Heart left ventricle (tissue), 16 donors: Measurements from ENCODE around the gene SREK1. TPM values are rescaled to one million over a fixed set of nuclear protein-coding genes. Genes with fewer than 3 reads are reported as not detected.
A peak's percentile ranks its signal among the peaks of the same experiment; 100 is the strongest.

Source experiments
- ATAC-seq, 4 donors: fragments of 200-7000 bp; cut with Tn5 transposase; one replicate each; pipeline ENCODE4 v1.9.1; 2020 to 2022; ENCODE audit warnings: moderate library complexity in 4 of 4, mild to moderate bottlenecking in 3 of 4, moderate number of reproducible peaks in 1 of 4
- DNase-seq, 5 donors: peaks; one replicate each; pipeline ENCODE4 v3.0.0-alpha.2; 2020
- H3K27ac ChIP-seq, 12 donors: fragments of 200-600 bp; sonication (generic) in 4 of 12; one replicate each; pipeline versions ENCODE4 v1.5.0 to v1.8.0; 2016 to 2022; ENCODE audit warnings: mild to moderate bottlenecking in 2 of 12
- H3K27me3 ChIP-seq, 9 donors: fragments of 200-600 bp; sonication (generic) in 2 of 9; one replicate each; pipeline versions ENCODE4 v1.5.1 to v1.8.0; 2016 to 2022; ENCODE audit warnings: mild to moderate bottlenecking in 3 of 9
- H3K36me3 ChIP-seq, 9 donors: fragments of 200-600 bp; sonication (generic) in 2 of 9; one replicate each; pipeline versions ENCODE4 v1.5.0 to v1.8.0; 2018 to 2022; ENCODE audit warnings: mild to moderate bottlenecking in 2 of 9
- H3K4me1 ChIP-seq, 12 donors: fragments of 200-600 bp; sonication (generic) in 4 of 12; one replicate each; pipeline versions ENCODE4 v1.5.0 to v1.8.0; 2016 to 2022; ENCODE audit warnings: mild to moderate bottlenecking in 3 of 12
- H3K4me3 ChIP-seq, 12 donors: fragments of 200-600 bp; sonication (generic) in 4 of 12; one replicate each; pipeline versions ENCODE4 v1.5.0 to v1.8.0; 2017 to 2022; ENCODE audit warnings: mild to moderate bottlenecking in 9 of 12, moderate library complexity in 4 of 12
- H3K9me3 ChIP-seq, 12 donors: fragments of 200-600 bp; sonication (generic) in 4 of 12; one replicate each; pipeline versions ENCODE4 v1.5.0 to v1.8.0; 2016 to 2022; ENCODE audit warnings: mild to moderate bottlenecking in 1 of 12
- POLR2A ChIP-seq, 2 donors: fragments of 450-650 bp; IDR thresholded peaks; one replicate each; pipeline ENCODE4 v1.6.1; 2017; ENCODE audit warnings: antibody characterized with exemption in 2 of 2, mild to moderate bottlenecking in 2 of 2, moderate library complexity in 2 of 2
- WGBS, 4 donors: extraction: QIAGEN DNeasy Blood & Tissue Kit in 2 of 4; methylation state at CpG; one replicate each; pipeline versions ENCODE4 v1.1.5 to v1.1.7; 2013 to 2018; 5-methylcytosine and 5-hydroxymethylcytosine counted together
- intact Hi-C, 10 donors: fragments of 100-400 bp; cut with DNase I; formaldehyde crosslinking; loops; one replicate each; pipeline versions ENCODE4 v1.11.1 to v1.14.2; 2022
- polyA plus RNA-seq, 2 donors: library from polyadenylated mRNA; stranded (reverse); fragments of 200-250 nt; gene quantifications; one replicate each; pipeline ENCODE4 v1.2.3, GENCODE V29; 2013
- total RNA-seq, 9 donors: library from RNA; depleted of rRNA in 2 of 9; stranded (reverse); fragments of >200 nt in 2 of 9; fragmentation: NEBNext Ultra II Directional in 3 of 9; extraction: Animal tissue kit (Norgen Biotek cat#: 25700) in 3 of 9; gene quantifications; one replicate each; pipeline versions ENCODE4 v1.1.0 to v1.2.4, GENCODE V29; 2016 to 2023
- TF ChIP-seq, protein P1 (sequence below), 12 donors: fragments of 200-600 bp; sonication (generic) in 4 of 12; IDR thresholded peaks; one replicate each; pipeline versions ENCODE4 v1.5.0 to v1.8.0; 2018 to 2022; ENCODE audit warnings: antibody characterized with exemption in 12 of 12, mild to moderate bottlenecking in 5 of 12
- donor health status: ischemic (EF 13 %, LVEDD 7.1; RV severe dilation, severe dysfunction).
- donor health status: healthy with polysubstance abuse.
- donor health status: DM: no; HTN: yes; CAD: no.
- donor health status: DM: no; HTN: no; CAD: no.
- donor health status: ischemic (EF 25% LVEDD 6.9; RV normal size, moderate dysfunction).
- donor health status: ischemic (EF 25% LVEDD 5.7; RV mildly dilated, moderate dysfunction).
- donor health status: healthy.
- donor health status: DM: yes; HTN: yes; CAD: no.
- donor health status: ischemic (EF 35%, LVEDD 5.7; RV mildly dilated, moderate dysfunction).
- donor health status: nonischemic (EF 11% LVEDD 7.7; RV severe dilation, severe dysfunction).
- donor health status: DM: yes; HTN: yes; CAD: no.
- donor health status: PGD.
- donor health status: ischemic (EF 29% LVEDD 5.4; RV normal size, mild dysfunction).
- donor health status: nonischemic (EF 23%, LVEDD 6.1; RV moderate dilation, normal function).

The SREK1 gene
- total and polyA plus RNA-seq, 11 donors, result 13.5 to 34.2 (median 28.0) TPM

DNA sequence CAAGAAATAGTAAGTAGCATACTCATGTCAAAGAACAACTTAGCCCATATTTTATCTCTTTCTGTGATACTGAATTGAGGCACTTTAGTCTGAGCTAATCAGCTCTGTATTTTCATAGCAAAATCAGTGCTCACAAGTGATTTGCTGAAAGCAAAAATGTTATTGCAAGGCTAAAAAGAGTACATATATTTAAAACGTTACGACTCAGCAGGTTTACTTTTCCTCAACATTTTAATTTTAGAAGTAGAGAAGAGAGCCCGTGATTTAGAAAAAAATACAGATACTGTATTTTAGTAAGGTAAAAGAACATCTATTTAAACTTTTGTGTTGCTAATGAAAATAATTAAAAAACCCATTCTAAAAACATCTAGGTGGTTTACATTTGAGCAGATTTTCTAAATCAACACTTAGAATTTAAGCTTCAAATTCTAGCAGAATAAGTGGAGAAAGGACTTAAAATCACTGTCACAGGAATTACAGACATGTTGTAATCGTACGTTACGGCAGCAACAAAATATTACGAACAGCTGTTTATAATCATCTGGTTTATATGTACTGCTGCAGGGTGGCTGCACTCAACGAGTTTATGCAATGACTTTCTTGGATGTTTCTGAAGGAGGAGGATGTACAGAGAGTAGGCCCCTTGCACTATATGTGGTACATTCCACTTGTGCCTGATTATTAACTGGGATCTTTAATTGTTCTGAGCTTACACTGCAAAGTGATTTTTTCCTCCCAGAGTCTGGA is 20.1 kb downstream of the SREK1 start:
- H3K27me3 ChIP-seq, result no peaks in the 10 kb centered on the region
- no peak overlapping the region for H3K27ac ChIP-seq
- no peak for TF ChIP-seq POLR2A (IDR thresholded peaks at IDR 0.05)
- TF ChIP-seq, protein P1, sequence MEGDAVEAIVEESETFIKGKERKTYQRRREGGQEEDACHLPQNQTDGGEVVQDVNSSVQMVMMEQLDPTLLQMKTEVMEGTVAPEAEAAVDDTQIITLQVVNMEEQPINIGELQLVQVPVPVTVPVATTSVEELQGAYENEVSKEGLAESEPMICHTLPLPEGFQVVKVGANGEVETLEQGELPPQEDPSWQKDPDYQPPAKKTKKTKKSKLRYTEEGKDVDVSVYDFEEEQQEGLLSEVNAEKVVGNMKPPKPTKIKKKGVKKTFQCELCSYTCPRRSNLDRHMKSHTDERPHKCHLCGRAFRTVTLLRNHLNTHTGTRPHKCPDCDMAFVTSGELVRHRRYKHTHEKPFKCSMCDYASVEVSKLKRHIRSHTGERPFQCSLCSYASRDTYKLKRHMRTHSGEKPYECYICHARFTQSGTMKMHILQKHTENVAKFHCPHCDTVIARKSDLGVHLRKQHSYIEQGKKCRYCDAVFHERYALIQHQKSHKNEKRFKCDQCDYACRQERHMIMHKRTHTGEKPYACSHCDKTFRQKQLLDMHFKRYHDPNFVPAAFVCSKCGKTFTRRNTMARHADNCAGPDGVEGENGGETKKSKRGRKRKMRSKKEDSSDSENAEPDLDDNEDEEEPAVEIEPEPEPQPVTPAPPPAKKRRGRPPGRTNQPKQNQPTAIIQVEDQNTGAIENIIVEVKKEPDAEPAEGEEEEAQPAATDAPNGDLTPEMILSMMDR (IDR thresholded peaks at IDR 0.05), result no peak
- DNase-seq (no peak), ATAC-seq (peak in 1 of 4 donors; percentile 24)
- no peaks in the 10 kb centered on the region for H3K9me3 ChIP-seq
- intact Hi-C loops, result loop anchor here in 1 of 10 donors (10.0 kb wide), 1 partner anchor 581 kb away; no protein-coding TSS in a partner anchor
- peaks cover 0 to 100% (median 97%) of the 10 kb centered on the region in 9 donors for H3K36me3 ChIP-seq
- H3K4me3 ChIP-seq, result no peak overlapping the region
- WGBS, 4 donors, result 81 to 85% (median 83%) methylated on average over 8 of the region's 8 CpGs
- H3K4me1 ChIP-seq, result peaks cover 0 to 10% (median 0%) of the 10 kb centered on the region in 12 donors

DNA sequence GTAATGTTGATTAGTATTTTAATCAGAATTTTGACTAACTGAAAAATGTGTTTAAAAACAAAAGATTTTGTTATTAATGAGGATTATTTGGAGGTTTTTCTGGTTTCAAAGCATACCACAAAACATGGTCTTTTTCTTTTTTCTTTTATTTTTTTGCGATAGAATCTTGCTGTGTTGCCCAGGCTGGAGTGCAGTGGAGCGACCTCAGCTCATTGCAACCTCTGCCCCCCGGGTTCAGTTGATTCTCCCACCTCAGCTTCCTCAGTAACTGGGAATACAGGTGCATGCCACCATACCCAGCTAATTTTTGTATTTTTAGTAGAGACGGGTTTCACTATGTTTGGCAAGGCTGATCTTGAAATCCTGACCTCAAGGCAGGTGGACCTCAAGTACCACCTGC is 24.1 kb downstream of the SREK1 start:
- 89 to 97% (median 96%) methylated on average over 4 of the region's 4 CpGs for WGBS, 4 donors
- no peak for TF ChIP-seq POLR2A (IDR thresholded peaks at IDR 0.05)
- TF ChIP-seq, protein P1 (IDR thresholded peaks at IDR 0.05), result no peak
- ATAC-seq (no peak), DNase-seq (no peak)
- H3K27me3 ChIP-seq, result no peaks in the 10 kb centered on the region
- H3K4me1 ChIP-seq, result peaks cover 0 to 9% (median 0%) of the 10 kb centered on the region in 12 donors
- H3K36me3 ChIP-seq, result peaks cover 0 to 97% (median 95%) of the 10 kb centered on the region in 9 donors
- no peaks in the 10 kb centered on the region for H3K9me3 ChIP-seq
- intact Hi-C loops, result loop anchor here in 1 of 10 donors (10.0 kb wide), 1 partner anchor 577 kb away; no protein-coding TSS in a partner anchor
- H3K4me3 ChIP-seq, result no peak overlapping the region
- H3K27ac ChIP-seq, result no peak overlapping the region

DNA sequence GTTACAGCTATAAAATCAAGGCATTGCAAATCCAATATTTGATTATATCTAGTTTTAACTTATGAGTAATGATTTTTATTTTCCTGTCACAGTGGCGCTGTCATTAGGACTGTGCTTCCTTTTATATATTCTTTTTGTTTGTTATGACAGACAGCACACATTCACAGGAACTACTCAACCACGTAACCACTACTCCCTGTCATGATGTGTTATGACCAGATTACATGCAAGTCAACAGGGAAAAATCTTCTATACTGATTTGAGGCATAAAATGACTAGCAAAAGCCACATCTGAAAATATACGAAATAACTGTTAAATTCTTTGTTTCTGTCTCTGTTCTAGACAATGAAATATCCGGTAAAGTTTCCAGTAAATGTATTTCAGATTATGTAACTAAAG is 25.4 kb downstream of the SREK1 start:
- Histone ChIP-seq H3K36me3 (peaks cover 0 to 97% (median 87%) of the 10 kb centered on the region in 9 donors), H3K27me3 (no peaks in the 10 kb centered on the region), H3K9me3 (no peaks in the 10 kb centered on the region), H3K27ac (no peak overlapping the region), H3K4me1 (peaks cover 0 to 9% (median 0%) of the 10 kb centered on the region in 12 donors), H3K4me3 (no peak overlapping the region)
- intact Hi-C loops, result loop anchor here in 1 of 10 donors (10.0 kb wide), 1 partner anchor 575 kb away; no protein-coding TSS in a partner anchor
- TF ChIP-seq, protein P1 (IDR thresholded peaks at IDR 0.05), result no peak
- 92 to 94% (median 93%) methylated on average over 4 of the region's 4 CpGs for WGBS, 4 donors
- DNase-seq (no peak), ATAC-seq (no peak)

DNA sequence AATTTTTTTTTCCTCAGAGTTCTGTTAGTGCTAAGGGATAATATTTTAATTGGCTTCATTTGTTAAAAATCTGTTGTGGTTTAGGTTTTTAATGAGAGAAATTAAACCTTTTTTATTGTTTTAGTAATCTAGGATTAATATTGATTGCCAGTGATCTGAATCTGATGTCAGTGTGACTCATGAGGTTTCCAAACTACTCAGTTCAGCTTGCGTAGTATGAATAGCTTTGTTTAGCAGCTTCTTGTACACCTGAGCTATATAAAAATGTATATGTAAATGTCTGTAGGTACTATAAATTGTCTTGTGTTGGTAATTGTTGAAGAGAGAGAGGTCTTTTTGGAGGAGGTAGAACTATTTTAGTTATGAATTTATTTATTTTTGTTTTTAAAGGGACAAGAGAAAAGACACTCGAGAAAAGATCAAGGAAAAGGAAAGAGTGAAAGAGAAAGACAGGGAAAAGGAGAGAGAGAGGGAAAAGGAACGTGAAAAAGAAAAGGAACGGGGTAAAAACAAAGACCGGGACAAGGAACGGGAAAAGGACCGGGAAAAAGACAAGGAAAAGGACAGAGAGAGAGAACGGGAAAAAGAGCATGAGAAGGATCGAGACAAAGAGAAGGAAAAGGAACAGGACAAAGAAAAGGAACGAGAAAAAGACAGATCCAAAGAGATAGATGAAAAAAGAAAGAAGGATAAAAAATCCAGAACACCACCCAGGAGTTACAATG is 26.3 kb downstream of the SREK1 start:
- 87 to 93% (median 92%) methylated on average over 10 of the region's 10 CpGs for WGBS, 4 donors
- intact Hi-C loops, result loop anchor here in 4 of 10 donors (5.0 to 10.0 kb wide), 4 partner anchors 406 to 1034 kb away; no protein-coding TSS in a partner anchor
- peaks cover 0 to 97% (median 87%) of the 10 kb centered on the region in 9 donors for H3K36me3 ChIP-seq

More for the DNA sequence above, 26.3 kb downstream of the SREK1 start:
- Histone ChIP-seq H3K9me3 (no peaks in the 10 kb centered on the region), H3K27me3 (no peaks in the 10 kb centered on the region), H3K4me3 (no peak overlapping the region), H3K4me1 (peaks cover 0 to 10% (median 0%) of the 10 kb centered on the region in 12 donors), H3K27ac (no peak overlapping the region)
- no peak for ATAC-seq
- TF ChIP-seq, protein P1 (IDR thresholded peaks at IDR 0.05), result no peak
- DNase-seq, result no peak
